Stimulated activated CD8-positive, alpha-beta memory T cell treated with anti-CD3 and anti-CD28 coated beads, Interleukin-12 subunit alpha, Interleukin-12 subunit beta, amount 100 ng/mL, for 24 hours (primary cell): ENCODE data around the gene SLC17A2.

Source experiments
- DNase-seq: peaks from one replicate; pipeline ENCODE4 v3.0.0-alpha.2; 2020; ENCODE audit errors: extremely low read depth

Gene SLC17A2

DNA sequence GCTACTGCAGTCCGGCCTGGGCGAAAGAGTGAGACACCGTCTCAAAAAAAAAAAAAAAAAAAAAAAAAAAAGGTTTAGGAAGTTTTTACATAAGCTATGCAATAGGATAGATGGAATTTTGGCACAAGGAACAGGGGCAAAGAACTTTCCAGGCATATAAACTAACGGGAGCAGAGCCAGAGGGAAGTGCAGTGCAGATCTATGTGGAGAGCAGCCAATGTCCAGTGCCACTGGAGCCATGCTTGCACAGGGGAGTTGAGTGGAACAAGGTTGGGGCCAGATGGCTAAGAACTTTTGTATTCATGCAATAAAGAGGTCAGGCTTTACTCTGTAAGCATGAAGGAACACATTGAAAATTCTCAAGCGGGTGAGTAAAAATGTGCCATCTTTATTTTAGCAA lies 10.8 kb downstream of the SLC17A2 start:
- no peak for DNase-seq

- no peak for DNase-seq
These were observed 12.3 kb downstream of the SLC17A2 start for GRCh38 chr6:25918083-25918683.

DNA sequence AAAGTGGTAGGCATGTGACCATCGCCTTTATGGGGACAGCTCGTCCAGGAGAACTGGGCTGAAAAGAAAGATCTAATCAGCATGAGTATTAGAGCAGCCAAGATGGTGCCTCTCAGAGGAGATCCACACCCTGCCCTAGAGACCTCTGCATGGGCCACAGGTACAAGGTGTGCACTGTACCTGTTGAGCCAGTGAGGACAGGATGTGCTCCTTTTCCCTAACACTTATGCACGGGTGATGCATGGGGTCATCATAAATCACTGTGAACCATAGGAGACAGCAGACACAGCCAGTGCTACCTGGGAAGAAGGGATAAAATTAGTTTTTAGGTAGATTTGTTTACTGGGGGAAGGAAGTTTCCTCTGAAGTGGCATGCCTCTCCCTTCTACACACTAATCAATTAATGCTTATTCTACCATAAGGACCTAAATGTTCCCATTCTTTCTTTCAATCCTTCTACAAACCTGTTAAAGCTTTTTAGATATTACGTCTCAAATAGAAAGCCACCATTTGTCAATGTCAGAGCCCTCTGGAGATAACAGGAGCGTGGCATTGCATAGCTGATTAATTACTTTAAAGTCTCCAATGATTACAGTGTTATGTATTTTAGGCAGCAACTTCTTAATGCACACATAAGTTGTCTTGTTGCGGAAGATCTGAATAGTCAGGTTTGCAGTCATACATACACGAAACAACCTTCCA lies 13.6 kb downstream of the SLC17A2 start:
- no peak for DNase-seq

DNA sequence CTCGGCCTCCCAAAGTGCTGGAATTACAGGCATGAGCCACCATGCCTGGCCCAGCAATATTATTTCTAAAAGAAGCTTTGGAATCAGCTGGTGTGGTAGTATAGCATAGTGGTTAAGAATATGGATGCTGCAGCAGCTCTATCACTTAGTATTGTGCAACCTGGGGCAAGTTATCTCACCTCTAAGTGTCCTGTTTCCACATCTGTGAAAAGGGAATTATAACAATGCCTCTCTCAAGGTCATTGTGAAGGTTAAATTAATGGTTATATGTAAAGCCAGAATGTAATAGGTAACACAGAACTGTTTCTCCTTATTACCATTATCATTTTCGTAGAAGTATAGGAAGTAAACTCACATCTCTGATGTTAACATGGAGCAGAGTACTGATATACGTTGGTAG lies 14.2 kb downstream of the SLC17A2 start:
- no peak for DNase-seq

- DNase-seq = no peak
These were observed 16.8 kb downstream of the SLC17A2 start for GRCh38 chr6:25913741-25914140.

- no peak for DNase-seq
These were observed 19.1 kb downstream of the SLC17A2 start for GRCh38 chr6:25911351-25911750.

- DNase-seq = no peak
These were observed 22.9 kb downstream of the SLC17A2 start for GRCh38 chr6:25907475-25908014.

DNA sequence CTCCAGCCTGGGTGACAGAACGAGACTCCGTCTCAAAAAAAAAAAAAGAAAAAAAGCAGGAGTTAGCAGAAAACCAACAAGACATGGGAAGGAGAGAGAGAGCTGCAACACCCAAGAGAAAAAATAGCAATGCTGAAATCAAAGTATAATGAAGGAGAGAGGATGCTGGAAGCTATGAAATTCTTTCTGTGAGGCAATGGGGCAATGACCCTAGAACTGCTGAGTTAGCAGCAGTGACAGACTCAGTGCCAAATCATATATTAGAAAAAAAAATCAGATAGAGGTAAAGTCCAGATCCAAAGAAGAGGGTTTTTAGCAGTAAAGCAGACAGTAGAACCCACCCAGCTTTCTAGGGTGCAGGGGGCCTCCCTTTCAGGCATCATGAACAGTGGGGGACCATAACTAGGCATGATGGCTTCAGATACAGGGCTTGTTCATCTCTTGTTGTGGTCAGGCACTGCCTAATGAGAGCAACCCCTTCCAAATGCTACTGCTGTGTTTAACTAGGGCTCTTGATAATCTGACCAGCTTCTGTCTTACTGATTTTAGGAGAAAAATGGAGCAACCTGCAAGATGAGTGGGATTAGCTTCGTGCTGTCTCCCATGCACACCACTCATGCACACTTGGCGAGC lies 26.9 kb downstream of the SLC17A2 start:
- DNase-seq = no peak

GRCh38 chr6:25902071-25902470 lies 28.4 kb downstream of the SLC17A2 start:
- no peak for DNase-seq

- no peak for DNase-seq
These were observed 29.6 kb downstream of the SLC17A2 start for GRCh38 chr6:25900843-25901242.

GRCh38 chr6:25899580-25900408 lies 30.7 kb downstream of the SLC17A2 start:
- no peak for DNase-seq

DNA sequence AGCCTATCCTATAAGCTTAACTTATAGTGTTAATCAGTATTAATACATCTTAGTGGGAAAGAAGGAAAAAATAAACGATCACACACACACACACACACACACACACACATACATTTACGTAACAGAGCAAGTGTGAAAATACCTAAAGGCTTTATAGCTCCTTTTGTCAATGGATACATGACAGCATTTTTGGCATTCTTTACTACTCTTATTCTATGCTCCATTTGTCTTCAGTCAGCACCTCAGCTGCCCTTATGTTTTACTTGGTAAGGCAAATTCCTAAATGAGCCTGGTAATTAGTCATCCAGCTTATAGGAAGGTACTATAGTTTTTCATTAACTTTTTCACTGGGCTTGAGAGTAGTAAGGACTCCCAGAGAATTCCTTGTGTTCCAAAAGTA lies 31.4 kb downstream of the SLC17A2 start:
- DNase-seq = no peak

DNA sequence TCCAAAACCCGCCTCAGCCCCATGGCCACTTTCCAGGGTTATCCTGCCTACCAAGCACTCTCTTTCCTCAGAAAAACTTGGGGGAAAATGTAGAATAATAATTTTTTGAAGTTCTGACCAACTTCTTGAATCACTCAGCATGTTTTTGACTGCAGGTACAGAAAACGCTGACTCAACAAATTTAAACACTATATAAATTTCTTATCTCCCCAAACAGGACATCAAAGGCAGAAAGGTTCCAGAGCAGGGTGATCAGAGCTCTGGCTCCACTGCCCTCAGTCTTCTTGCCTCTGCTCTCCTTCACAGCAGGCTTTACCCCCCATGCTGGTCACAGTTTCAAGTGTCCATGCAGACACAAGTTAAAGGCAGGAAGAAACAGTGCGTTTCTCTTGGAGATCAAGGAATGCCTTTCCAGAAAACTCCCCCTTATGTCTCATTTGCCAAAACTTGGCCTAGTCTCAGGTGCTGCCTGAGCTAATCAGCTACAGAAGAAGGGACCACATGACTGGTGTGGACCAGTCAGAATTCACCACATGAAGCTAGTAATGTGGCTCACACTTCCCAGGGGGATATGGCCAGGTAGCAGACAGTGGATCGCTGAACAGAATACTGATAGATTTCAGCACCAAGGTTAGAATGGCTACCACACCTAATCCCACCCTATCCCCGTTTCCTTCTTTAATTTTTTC lies 32.1 kb downstream of the SLC17A2 start:
- DNase-seq = no peak

DNA sequence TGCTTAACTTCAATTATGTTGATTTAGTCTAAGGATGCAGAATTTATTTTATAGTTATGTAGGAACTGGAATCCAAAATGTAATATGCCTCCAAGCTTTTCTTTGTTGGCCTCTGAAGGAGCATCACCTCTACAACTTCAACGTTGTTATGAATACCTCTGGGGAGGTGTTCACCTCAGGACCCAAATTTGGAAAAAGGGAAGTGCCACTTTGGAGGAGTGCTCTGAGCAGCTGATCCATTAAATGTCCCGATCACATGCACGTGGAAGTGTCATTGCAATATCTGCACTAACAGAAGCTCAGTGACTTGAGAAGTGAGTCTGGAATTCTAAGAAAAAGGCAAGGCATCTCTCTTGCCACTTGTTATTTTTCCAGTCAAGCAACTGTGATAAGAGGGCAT lies 34.2 kb downstream of the SLC17A2 start:
- DNase-seq = no peak

GRCh38 chr6:25895771-25896170 lies 34.7 kb downstream of the SLC17A2 start:
- DNase-seq = no peak

DNA sequence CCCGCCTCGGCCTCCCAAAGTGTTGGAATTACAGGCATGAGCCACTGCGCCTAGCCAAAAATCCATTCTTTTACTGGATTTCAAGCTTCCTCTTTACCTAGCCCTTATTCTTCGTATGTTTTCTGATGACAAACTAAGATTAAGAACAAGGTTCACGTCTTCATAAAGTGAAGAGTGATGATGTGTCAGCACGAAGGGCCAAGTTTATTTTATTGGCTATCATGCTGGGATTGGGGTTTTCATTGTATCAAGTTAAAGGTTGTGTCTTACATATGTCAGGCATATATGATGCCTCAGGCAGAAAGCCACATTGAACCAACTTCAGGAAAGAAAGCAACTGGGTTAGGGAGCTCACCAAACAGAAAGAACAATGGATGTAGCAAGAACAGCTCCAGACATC lies 36.7 kb downstream of the SLC17A2 start:
- DNase-seq = no peak

GRCh38 chr6:25892877-25893276 lies 37.6 kb downstream of the SLC17A2 start:
- no peak for DNase-seq

GRCh38 chr6:25889877-25890853 lies 40.3 kb downstream of the SLC17A2 start:
- no peak for DNase-seq

- DNase-seq = no peak
These were observed 41.9 kb downstream of the SLC17A2 start for GRCh38 chr6:25888626-25889025.

GRCh38 chr6:25886066-25886465 lies 44.4 kb downstream of the SLC17A2 start:
- DNase-seq = no peak
